Measurements from ENCODE around the gene GRPEL2.
A peak's percentile ranks its signal among the peaks of the same experiment; 100 is the strongest.

GRPEL2 gene

GRCh38 chr5:149345147-149345891 lies at the start of gene GRPEL2:
Gene GRPEL2 (plus strand): TSS chr5:149345499. CDS start chr5:149345540, 41 bp downstream.
- peak; percentile 76 to 83 for DNase-seq (ENCODE audit: low read depth in 2 of 2)

GRCh38 chr5:149297340-149298025 lies 47.8 kb upstream of the GRPEL2 start:
- DNase-seq (ENCODE audit: low read depth in 2 of 2): no peak

GRCh38 chr5:149298163-149298562 lies 47.1 kb upstream of the GRPEL2 start:
- DNase-seq (ENCODE audit: low read depth in 2 of 2): no peak

- DNase-seq (ENCODE audit: low read depth in 2 of 2): no peak
Measured at GRCh38 chr5:149298842-149299404, 46.4 kb upstream of the GRPEL2 start.

- DNase-seq (ENCODE audit: low read depth in 2 of 2): no peak
Measured at GRCh38 chr5:149299451-149300054, 45.7 kb upstream of the GRPEL2 start.

- no peak for DNase-seq (ENCODE audit: low read depth in 2 of 2)
Measured at GRCh38 chr5:149300441-149300840, 44.9 kb upstream of the GRPEL2 start.

- no peak for DNase-seq (ENCODE audit: low read depth in 2 of 2)
Measured at GRCh38 chr5:149301049-149301743, 44.1 kb upstream of the GRPEL2 start.

GRCh38 chr5:149301744-149302380 lies 43.4 kb upstream of the GRPEL2 start:
- DNase-seq (ENCODE audit: low read depth in 2 of 2): no peak

GRCh38 chr5:149302641-149303040 lies 42.7 kb upstream of the GRPEL2 start:
- no peak for DNase-seq (ENCODE audit: low read depth in 2 of 2)

- DNase-seq (ENCODE audit: low read depth in 2 of 2): no peak
Measured at GRCh38 chr5:149303210-149303609, 42.1 kb upstream of the GRPEL2 start.

GRCh38 chr5:149304195-149305078 lies 40.9 kb upstream of the GRPEL2 start:
- no peak for DNase-seq (ENCODE audit: low read depth in 2 of 2)

GRCh38 chr5:149309354-149309753 lies 35.9 kb upstream of the GRPEL2 start:
- DNase-seq (ENCODE audit: low read depth in 2 of 2): no peak

GRCh38 chr5:149310488-149310887 lies 34.8 kb upstream of the GRPEL2 start:
- DNase-seq (ENCODE audit: low read depth in 2 of 2): no peak

GRCh38 chr5:149310947-149311658 lies 34.2 kb upstream of the GRPEL2 start:
- DNase-seq (ENCODE audit: low read depth in 2 of 2): no peak

- DNase-seq (ENCODE audit: low read depth in 2 of 2): no peak
Measured at GRCh38 chr5:149313151-149313841, 32.0 kb upstream of the GRPEL2 start.

GRCh38 chr5:149314571-149315111 lies 30.7 kb upstream of the GRPEL2 start:
- DNase-seq (ENCODE audit: low read depth in 2 of 2): no peak

GRCh38 chr5:149315753-149316152 lies 29.5 kb upstream of the GRPEL2 start:
- DNase-seq (ENCODE audit: low read depth in 2 of 2): no peak

GRCh38 chr5:149317281-149318048 lies 27.8 kb upstream of the GRPEL2 start:
- DNase-seq (ENCODE audit: low read depth in 2 of 2): no peak
